HepG2 (cell line): ENCODE data around the gene MIDN. TPM values are rescaled to one million over a fixed set of nuclear protein-coding genes. Genes with fewer than 3 reads are reported as not detected.

Experiments used
- FOXM1 ChIP-seq: sonication (generic); formaldehyde crosslinking; IDR thresholded peaks from 2 replicates; pipeline ENCODE4 v1.5.0; 2020; ENCODE audit warnings: missing genetic modification reagents
- GABPB1 ChIP-seq: IDR thresholded peaks from 2 replicates; pipeline ENCODE4 v1.6.1; 2016; ENCODE audit warnings: mild to moderate bottlenecking, missing genetic modification reagents, moderate library complexity, missing compliant biosample characterization
- HNRNPK ChIP-seq: fragments of 200-400 bp; formaldehyde crosslinking; IDR thresholded peaks from 2 replicates; pipeline ENCODE4 v1.6.1; 2018; ENCODE audit warnings: low read length, low read depth, moderate library complexity, mild to moderate bottlenecking; ENCODE audit not compliant: poor library complexity, severe bottlenecking
- MAFG ChIP-seq: sonication (generic); formaldehyde crosslinking; IDR thresholded peaks from 2 replicates; pipeline ENCODE4 v1.5.1; 2020; ENCODE audit warnings: mild to moderate bottlenecking, missing genetic modification reagents
- MIER2 ChIP-seq: IDR thresholded peaks from 2 replicates; pipeline ENCODE4 v1.6.1; 2016; ENCODE audit warnings: missing biosample characterization, missing genetic modification reagents
- NRL ChIP-seq: sonication (generic); formaldehyde crosslinking; IDR thresholded peaks from 2 replicates; pipeline ENCODE4 v1.5.0; 2020; ENCODE audit warnings: missing genetic modification reagents, mild to moderate bottlenecking, moderate library complexity, borderline replicate concordance
- POLR2AphosphoS2 ChIP-seq: IDR thresholded peaks from 2 replicates; pipeline ENCODE4 v1.6.1; 2011; ENCODE audit warnings: low read depth, low read length, improper control_type of control experiment
- PTBP1 ChIP-seq: fragments of 200-400 bp; formaldehyde crosslinking; IDR thresholded peaks from 2 replicates; pipeline ENCODE4 v1.6.1; 2018; ENCODE audit warnings: low read length, low read depth; ENCODE audit not compliant: poor library complexity, severe bottlenecking
- SMAD3 ChIP-seq: sonication (generic); formaldehyde crosslinking; IDR thresholded peaks from 2 replicates; pipeline ENCODE4 v1.4.0; 2020; ENCODE audit warnings: missing genetic modification reagents
- TARDBP ChIP-seq: sonication (generic); formaldehyde crosslinking; IDR thresholded peaks from 2 replicates; pipeline ENCODE4 v1.8.0; 2022; ENCODE audit warnings: mild to moderate bottlenecking, missing genetic modification reagents
- ZBTB3 ChIP-seq: sonication (generic); formaldehyde crosslinking; IDR thresholded peaks from 2 replicates; pipeline ENCODE4 v1.4.0; 2020; ENCODE audit warnings: low read depth, mild to moderate bottlenecking, moderate library complexity, missing genetic modification reagents, borderline replicate concordance
- ZNF180 ChIP-seq: sonication (generic); formaldehyde crosslinking; IDR thresholded peaks from 2 replicates; pipeline ENCODE4 v1.4.0; 2020; ENCODE audit warnings: low read depth, missing genetic modification reagents, borderline replicate concordance
- ZNF30 ChIP-seq: sonication (generic); formaldehyde crosslinking; IDR thresholded peaks from 2 replicates; pipeline ENCODE4 v1.5.0; 2020; ENCODE audit warnings: mild to moderate bottlenecking, missing genetic modification reagents
- ZNF34 ChIP-seq: sonication (generic); formaldehyde crosslinking; IDR thresholded peaks from 2 replicates; pipeline ENCODE4 v1.4.0; 2020; ENCODE audit warnings: mild to moderate bottlenecking, missing genetic modification reagents, borderline replicate concordance
- polyA plus RNA-seq, 8 experiments: library from polyadenylated mRNA; depleted of rRNA in 3 of 8; stranded (reverse) in 7 of 8; unstranded in 1 of 8; fragments of >200 nt; fragmentation: Illumina TruSeq in 4 of 8; extraction: Trizol in 4 of 8; gene quantifications; 2 replicates each; pipeline versions ENCODE4 v1.2.1 to v1.2.3, GENCODE V29; 2011 to 2016; ENCODE audit warnings: low read depth in 4 of 8, missing spikeins in 1 of 8, mixed read lengths in 1 of 8; ENCODE audit not compliant: insufficient read depth in 1 of 8
- total RNA-seq, 5 experiments: library from RNA; depleted of rRNA; stranded (reverse); fragments of >200 nt; fragmentation: Illumina TruSeq; extraction: Trizol; gene quantifications; 2 replicates each; pipeline ENCODE4 v1.2.3, GENCODE V29; 2016; ENCODE audit warnings: low read depth in 1 of 5
- TF ChIP-seq, protein P1 (sequence below): sonication (generic); formaldehyde crosslinking; IDR thresholded peaks from 2 replicates; pipeline ENCODE4 v1.4.0; 2020; ENCODE audit warnings: mild to moderate bottlenecking, missing genetic modification reagents
- TF ChIP-seq, protein P2 (sequence below): sonication (generic); formaldehyde crosslinking; IDR thresholded peaks from 2 replicates; pipeline ENCODE4 v1.8.1; 2022; ENCODE audit warnings: mild to moderate bottlenecking, missing genetic modification reagents
- TF ChIP-seq, protein P3 (sequence below): IDR thresholded peaks from 2 replicates; pipeline ENCODE4 v1.6.1; 2012; ENCODE audit warnings: inconsistent platforms
- TF ChIP-seq, protein P4 (sequence below): sonication (generic); formaldehyde crosslinking; IDR thresholded peaks from 2 replicates; pipeline ENCODE4 v1.4.0; 2020; ENCODE audit warnings: missing genetic modification reagents, borderline replicate concordance
- TF ChIP-seq, protein P5 (sequence below): sonication (generic); formaldehyde crosslinking; IDR thresholded peaks from 2 replicates; pipeline ENCODE4 v1.8.0; 2023; ENCODE audit warnings: mild to moderate bottlenecking, missing genetic modification reagents
- TF ChIP-seq, protein P6 (sequence below): sonication (generic); formaldehyde crosslinking; IDR thresholded peaks from 2 replicates; pipeline ENCODE4 v1.4.0; 2020; ENCODE audit warnings: mild to moderate bottlenecking, missing genetic modification reagents

The MIDN gene
- total and polyA plus RNA-seq, 2 of the 13 experiments (the other 11 are each of a cell fraction or from before 2014, with no cell fraction given): 8.4 to 18.0 TPM

DNA sequence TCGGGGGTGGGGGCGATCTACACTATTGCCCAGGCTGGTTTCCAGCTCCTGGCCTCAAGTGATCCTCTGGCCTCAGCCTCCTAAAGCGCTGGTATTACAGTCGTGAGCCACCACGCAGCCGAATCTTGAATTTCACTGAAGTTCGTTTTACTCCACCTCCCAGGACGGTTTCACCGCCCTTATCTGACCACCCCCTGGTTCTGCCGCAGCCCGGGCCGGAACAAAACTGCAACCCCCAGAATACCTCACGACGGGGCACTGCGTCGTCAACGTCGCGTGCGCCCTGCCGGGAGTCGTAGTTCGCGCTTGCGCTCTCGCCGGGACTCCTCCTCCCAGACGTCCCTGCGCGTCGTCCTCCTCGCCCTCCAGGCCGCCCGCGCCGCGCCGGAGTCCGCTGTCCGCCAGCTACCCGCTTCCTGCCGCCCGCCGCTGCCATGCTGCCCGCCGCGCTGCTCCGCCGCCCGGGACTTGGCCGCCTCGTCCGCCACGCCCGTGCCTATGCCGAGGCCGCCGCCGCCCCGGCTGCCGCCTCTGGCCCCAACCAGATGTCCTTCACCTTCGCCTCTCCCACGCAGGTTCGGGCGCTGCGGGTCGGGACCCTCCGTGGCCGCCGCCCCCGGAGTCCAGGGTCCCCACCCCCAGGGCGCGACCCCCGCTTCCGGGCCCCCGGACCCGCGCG lies 6.8 kb upstream of the MIDN start, which contains the start of gene ATP5F1D (continued):
- no peak for TF ChIP-seq ZNF180 (CRISPR knock-in tag)
- no peak for TF ChIP-seq MAFG (CRISPR knock-in tag)
- TF ChIP-seq, protein P1, sequence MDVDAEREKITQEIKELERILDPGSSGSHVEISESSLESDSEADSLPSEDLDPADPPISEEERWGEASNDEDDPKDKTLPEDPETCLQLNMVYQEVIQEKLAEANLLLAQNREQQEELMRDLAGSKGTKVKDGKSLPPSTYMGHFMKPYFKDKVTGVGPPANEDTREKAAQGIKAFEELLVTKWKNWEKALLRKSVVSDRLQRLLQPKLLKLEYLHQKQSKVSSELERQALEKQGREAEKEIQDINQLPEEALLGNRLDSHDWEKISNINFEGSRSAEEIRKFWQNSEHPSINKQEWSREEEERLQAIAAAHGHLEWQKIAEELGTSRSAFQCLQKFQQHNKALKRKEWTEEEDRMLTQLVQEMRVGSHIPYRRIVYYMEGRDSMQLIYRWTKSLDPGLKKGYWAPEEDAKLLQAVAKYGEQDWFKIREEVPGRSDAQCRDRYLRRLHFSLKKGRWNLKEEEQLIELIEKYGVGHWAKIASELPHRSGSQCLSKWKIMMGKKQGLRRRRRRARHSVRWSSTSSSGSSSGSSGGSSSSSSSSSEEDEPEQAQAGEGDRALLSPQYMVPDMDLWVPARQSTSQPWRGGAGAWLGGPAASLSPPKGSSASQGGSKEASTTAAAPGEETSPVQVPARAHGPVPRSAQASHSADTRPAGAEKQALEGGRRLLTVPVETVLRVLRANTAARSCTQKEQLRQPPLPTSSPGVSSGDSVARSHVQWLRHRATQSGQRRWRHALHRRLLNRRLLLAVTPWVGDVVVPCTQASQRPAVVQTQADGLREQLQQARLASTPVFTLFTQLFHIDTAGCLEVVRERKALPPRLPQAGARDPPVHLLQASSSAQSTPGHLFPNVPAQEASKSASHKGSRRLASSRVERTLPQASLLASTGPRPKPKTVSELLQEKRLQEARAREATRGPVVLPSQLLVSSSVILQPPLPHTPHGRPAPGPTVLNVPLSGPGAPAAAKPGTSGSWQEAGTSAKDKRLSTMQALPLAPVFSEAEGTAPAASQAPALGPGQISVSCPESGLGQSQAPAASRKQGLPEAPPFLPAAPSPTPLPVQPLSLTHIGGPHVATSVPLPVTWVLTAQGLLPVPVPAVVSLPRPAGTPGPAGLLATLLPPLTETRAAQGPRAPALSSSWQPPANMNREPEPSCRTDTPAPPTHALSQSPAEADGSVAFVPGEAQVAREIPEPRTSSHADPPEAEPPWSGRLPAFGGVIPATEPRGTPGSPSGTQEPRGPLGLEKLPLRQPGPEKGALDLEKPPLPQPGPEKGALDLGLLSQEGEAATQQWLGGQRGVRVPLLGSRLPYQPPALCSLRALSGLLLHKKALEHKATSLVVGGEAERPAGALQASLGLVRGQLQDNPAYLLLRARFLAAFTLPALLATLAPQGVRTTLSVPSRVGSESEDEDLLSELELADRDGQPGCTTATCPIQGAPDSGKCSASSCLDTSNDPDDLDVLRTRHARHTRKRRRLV (CRISPR knock-in tag): 0 out of 2 replicates have a peak, but pooled peaks have one; percentile 36
- TF ChIP-seq, protein P2, sequence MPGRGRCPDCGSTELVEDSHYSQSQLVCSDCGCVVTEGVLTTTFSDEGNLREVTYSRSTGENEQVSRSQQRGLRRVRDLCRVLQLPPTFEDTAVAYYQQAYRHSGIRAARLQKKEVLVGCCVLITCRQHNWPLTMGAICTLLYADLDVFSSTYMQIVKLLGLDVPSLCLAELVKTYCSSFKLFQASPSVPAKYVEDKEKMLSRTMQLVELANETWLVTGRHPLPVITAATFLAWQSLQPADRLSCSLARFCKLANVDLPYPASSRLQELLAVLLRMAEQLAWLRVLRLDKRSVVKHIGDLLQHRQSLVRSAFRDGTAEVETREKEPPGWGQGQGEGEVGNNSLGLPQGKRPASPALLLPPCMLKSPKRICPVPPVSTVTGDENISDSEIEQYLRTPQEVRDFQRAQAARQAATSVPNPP: no peak
- no peak for TF ChIP-seq ZBTB3 (CRISPR knock-in tag)
- no peak for TF ChIP-seq MIER2 (CRISPR knock-in tag)
- TF ChIP-seq, protein P3, sequence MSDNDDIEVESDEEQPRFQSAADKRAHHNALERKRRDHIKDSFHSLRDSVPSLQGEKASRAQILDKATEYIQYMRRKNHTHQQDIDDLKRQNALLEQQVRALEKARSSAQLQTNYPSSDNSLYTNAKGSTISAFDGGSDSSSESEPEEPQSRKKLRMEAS: peak; percentile 74
- TF ChIP-seq PTBP1: no peak
- no peak for TF ChIP-seq HNRNPK
- TF ChIP-seq GABPB1 (CRISPR knock-in tag): peak; percentile 92
- 0 out of 2 replicates have a peak, but pooled peaks have one; percentile 16 for TF ChIP-seq TARDBP (CRISPR knock-in tag)
- TF ChIP-seq ZNF30 (CRISPR knock-in tag): no peak
- TF ChIP-seq, protein P4, sequence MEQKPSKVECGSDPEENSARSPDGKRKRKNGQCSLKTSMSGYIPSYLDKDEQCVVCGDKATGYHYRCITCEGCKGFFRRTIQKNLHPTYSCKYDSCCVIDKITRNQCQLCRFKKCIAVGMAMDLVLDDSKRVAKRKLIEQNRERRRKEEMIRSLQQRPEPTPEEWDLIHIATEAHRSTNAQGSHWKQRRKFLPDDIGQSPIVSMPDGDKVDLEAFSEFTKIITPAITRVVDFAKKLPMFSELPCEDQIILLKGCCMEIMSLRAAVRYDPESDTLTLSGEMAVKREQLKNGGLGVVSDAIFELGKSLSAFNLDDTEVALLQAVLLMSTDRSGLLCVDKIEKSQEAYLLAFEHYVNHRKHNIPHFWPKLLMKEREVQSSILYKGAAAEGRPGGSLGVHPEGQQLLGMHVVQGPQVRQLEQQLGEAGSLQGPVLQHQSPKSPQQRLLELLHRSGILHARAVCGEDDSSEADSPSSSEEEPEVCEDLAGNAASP: peak; percentile 24; the same call in 1 of the 2 replicates
- TF ChIP-seq, protein P5, sequence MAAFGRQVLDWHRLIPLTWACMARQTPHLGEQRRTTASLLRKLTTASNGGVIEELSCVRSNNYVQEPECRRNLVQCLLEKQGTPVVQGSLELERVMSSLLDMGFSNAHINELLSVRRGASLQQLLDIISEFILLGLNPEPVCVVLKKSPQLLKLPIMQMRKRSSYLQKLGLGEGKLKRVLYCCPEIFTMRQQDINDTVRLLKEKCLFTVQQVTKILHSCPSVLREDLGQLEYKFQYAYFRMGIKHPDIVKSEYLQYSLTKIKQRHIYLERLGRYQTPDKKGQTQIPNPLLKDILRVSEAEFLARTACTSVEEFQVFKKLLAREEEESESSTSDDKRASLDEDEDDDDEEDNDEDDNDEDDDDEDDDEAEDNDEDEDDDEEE (CRISPR knock-in tag): no peak
- TF ChIP-seq NRL (CRISPR knock-in tag): no peak
- no peak for TF ChIP-seq ZNF34 (CRISPR knock-in tag)
- no peak for TF ChIP-seq POLR2AphosphoS2
- peak; percentile 24; the same call in 1 of the 2 replicates for TF ChIP-seq FOXM1 (CRISPR knock-in tag)
- TF ChIP-seq, protein P6, sequence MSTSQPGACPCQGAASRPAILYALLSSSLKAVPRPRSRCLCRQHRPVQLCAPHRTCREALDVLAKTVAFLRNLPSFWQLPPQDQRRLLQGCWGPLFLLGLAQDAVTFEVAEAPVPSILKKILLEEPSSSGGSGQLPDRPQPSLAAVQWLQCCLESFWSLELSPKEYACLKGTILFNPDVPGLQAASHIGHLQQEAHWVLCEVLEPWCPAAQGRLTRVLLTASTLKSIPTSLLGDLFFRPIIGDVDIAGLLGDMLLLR (CRISPR knock-in tag): peak; percentile 43; the same call in 1 of the 2 replicates
- TF ChIP-seq SMAD3 (CRISPR knock-in tag): no peak
